HG02759 (cell line): ENCODE results near the gene GOLGA6L22.
A peak's percentile ranks its signal among the peaks of the same experiment; 100 is the strongest.
"Not testable (repeated sequence)": the region's sequence is repeated elsewhere in the genome, so short reads cannot be mapped to it uniquely, and the experiment has no call there.

Source experiments
- ATAC-seq: cut with Tn5 transposase; IDR thresholded peaks from one replicate; pipeline ENCODE4 v1.9.1; 2021; ENCODE audit warnings: mild to moderate bottlenecking, moderate library complexity; ENCODE audit not compliant: unreplicated experiment

The GOLGA6L22 gene

GRCh38 chr15:22458603-22459002, at the start of gene GOLGA6L22:
Gene GOLGA6L22 (plus strand): TSS chr15:22458903. CDS start chr15:22458994, 91 bp downstream.
- ATAC-seq, result not testable (repeated sequence)

GRCh38 chr15:22417288-22417687, 41.4 kb upstream of the GOLGA6L22 start:
- not testable (repeated sequence) for ATAC-seq

- ATAC-seq, result not testable (repeated sequence)
Observed at GRCh38 chr15:22417795-22418194, 40.9 kb upstream of the GOLGA6L22 start.

- ATAC-seq, result not testable (repeated sequence)
Observed at GRCh38 chr15:22418212-22418611, 40.5 kb upstream of the GOLGA6L22 start.

GRCh38 chr15:22418666-22419065, 40.0 kb upstream of the GOLGA6L22 start:
- not testable (repeated sequence) for ATAC-seq

GRCh38 chr15:22420340-22420739, 38.4 kb upstream of the GOLGA6L22 start:
- ATAC-seq, result not testable (repeated sequence)

GRCh38 chr15:22429426-22429825, 29.3 kb upstream of the GOLGA6L22 start:
- ATAC-seq, result not testable (repeated sequence)

- not testable (repeated sequence) for ATAC-seq
Observed at GRCh38 chr15:22431687-22432086, 27.0 kb upstream of the GOLGA6L22 start.

- peak; percentile 54 for ATAC-seq
Observed at GRCh38 chr15:22494490-22495113, 35.9 kb downstream of the GOLGA6L22 start.

- ATAC-seq, result not testable (repeated sequence)
Observed at GRCh38 chr15:22497200-22497599, 38.5 kb downstream of the GOLGA6L22 start.

- ATAC-seq, result not testable (repeated sequence)
Observed at GRCh38 chr15:22498220-22498925, 39.7 kb downstream of the GOLGA6L22 start.

GRCh38 chr15:22502272-22502671, 43.6 kb downstream of the GOLGA6L22 start:
- not testable (repeated sequence) for ATAC-seq

- not testable (repeated sequence) for ATAC-seq
Observed at GRCh38 chr15:22506959-22507358, 48.3 kb downstream of the GOLGA6L22 start.

- not testable (repeated sequence) for ATAC-seq
Observed at GRCh38 chr15:22516140-22516539, 57.4 kb downstream of the GOLGA6L22 start.
